ENCODE data around the gene MRTO4. TPM values are rescaled to one million over a fixed set of nuclear protein-coding genes. Genes with fewer than 3 reads are reported as not detected.

MRTO4 gene
- total and polyA plus RNA-seq, 2 of the 13 experiments (the other 11 are each of a cell fraction or from before 2014, with no cell fraction given) = 28.1 to 59.2 TPM

GRCh38 chr1:19251305-19252196, at the start of gene MRTO4, which contains the start of gene EMC1 (continued):
- TF ChIP-seq ZBTB1 (CRISPR knock-in tag; IDR thresholded peaks at IDR 0.05; ENCODE audit: borderline replicate concordance) (no peak), MEIS2 (CRISPR knock-in tag; IDR thresholded peaks at IDR 0.05) (no peak), SUZ12 (IDR thresholded peaks at IDR 0.05; ENCODE audit: low read depth, low read length) (peak; percentile 52), PAF1 (CRISPR knock-in tag; IDR thresholded peaks at IDR 0.05) (no peak), SMC3 (IDR thresholded peaks at IDR 0.05; ENCODE audit: low read length) (no peak), ZNF652 (CRISPR knock-in tag; IDR thresholded peaks at IDR 0.05; ENCODE audit: borderline replicate concordance, low read depth) (no peak), MED1 (CRISPR knock-in tag; IDR thresholded peaks at IDR 0.05) (peak; percentile 48), MXI1 (IDR thresholded peaks at IDR 0.05; ENCODE audit: borderline replicate concordance, low read depth, low read length) (peak; percentile 91; the same call in 2 of the 3 replicates), ZNF598 (CRISPR knock-in tag; IDR thresholded peaks at IDR 0.05; ENCODE audit: borderline replicate concordance) (peak; percentile 63), KMT2B (CRISPR knock-in tag; IDR thresholded peaks at IDR 0.05) (peak; percentile 93), TFE3 (CRISPR knock-in tag; IDR thresholded peaks at IDR 0.05) (peak; percentile 40; the same call in 1 of the 2 replicates), ZNF543 (CRISPR knock-in tag; IDR thresholded peaks at IDR 0.05) (peak; percentile 88; the same call in 1 of the 2 replicates), KDM5B (CRISPR knock-in tag; IDR thresholded peaks at IDR 0.05; ENCODE audit: borderline replicate concordance) (peak; percentile 93), EEA1 (CRISPR knock-in tag; IDR thresholded peaks at IDR 0.05; ENCODE audit: borderline replicate concordance) (peak; percentile 84; the same call in 1 of the 2 replicates), SALL2 (CRISPR knock-in tag; IDR thresholded peaks at IDR 0.05) (no peak; the same call in 1 of the 2 replicates), ATAD3A (CRISPR knock-in tag; IDR thresholded peaks at IDR 0.05) (no peak), POLR2AphosphoS5 (IDR thresholded peaks at IDR 0.05; ENCODE audit: low read depth, low read length) (peak; percentile 86)
- TF ChIP-seq, protein P1, sequence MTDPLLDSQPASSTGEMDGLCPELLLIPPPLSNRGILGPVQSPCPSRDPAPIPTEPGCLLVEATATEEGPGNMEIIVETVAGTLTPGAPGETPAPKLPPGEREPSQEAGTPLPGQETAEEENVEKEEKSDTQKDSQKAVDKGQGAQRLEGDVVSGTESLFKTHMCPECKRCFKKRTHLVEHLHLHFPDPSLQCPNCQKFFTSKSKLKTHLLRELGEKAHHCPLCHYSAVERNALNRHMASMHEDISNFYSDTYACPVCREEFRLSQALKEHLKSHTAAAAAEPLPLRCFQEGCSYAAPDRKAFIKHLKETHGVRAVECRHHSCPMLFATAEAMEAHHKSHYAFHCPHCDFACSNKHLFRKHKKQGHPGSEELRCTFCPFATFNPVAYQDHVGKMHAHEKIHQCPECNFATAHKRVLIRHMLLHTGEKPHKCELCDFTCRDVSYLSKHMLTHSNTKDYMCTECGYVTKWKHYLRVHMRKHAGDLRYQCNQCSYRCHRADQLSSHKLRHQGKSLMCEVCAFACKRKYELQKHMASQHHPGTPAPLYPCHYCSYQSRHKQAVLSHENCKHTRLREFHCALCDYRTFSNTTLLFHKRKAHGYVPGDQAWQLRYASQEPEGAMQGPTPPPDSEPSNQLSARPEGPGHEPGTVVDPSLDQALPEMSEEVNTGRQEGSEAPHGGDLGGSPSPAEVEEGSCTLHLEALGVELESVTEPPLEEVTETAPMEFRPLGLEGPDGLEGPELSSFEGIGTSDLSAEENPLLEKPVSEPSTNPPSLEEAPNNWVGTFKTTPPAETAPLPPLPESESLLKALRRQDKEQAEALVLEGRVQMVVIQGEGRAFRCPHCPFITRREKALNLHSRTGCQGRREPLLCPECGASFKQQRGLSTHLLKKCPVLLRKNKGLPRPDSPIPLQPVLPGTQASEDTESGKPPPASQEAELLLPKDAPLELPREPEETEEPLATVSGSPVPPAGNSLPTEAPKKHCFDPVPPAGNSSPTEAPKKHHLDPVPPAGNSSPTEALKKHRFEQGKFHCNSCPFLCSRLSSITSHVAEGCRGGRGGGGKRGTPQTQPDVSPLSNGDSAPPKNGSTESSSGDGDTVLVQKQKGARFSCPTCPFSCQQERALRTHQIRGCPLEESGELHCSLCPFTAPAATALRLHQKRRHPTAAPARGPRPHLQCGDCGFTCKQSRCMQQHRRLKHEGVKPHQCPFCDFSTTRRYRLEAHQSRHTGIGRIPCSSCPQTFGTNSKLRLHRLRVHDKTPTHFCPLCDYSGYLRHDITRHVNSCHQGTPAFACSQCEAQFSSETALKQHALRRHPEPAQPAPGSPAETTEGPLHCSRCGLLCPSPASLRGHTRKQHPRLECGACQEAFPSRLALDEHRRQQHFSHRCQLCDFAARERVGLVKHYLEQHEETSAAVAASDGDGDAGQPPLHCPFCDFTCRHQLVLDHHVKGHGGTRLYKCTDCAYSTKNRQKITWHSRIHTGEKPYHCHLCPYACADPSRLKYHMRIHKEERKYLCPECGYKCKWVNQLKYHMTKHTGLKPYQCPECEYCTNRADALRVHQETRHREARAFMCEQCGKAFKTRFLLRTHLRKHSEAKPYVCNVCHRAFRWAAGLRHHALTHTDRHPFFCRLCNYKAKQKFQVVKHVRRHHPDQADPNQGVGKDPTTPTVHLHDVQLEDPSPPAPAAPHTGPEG (CRISPR knock-in tag; IDR thresholded peaks at IDR 0.05) = no peak
- TF ChIP-seq, protein P2, sequence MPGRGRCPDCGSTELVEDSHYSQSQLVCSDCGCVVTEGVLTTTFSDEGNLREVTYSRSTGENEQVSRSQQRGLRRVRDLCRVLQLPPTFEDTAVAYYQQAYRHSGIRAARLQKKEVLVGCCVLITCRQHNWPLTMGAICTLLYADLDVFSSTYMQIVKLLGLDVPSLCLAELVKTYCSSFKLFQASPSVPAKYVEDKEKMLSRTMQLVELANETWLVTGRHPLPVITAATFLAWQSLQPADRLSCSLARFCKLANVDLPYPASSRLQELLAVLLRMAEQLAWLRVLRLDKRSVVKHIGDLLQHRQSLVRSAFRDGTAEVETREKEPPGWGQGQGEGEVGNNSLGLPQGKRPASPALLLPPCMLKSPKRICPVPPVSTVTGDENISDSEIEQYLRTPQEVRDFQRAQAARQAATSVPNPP (CRISPR knock-in tag; IDR thresholded peaks at IDR 0.05) = peak; percentile 76; the same call in 1 of the 2 replicates
